22Rv1 (cell line): ENCODE results near the gene SCFD2.

Source experiments
- CTCF ChIP-seq: fragments of 450-650 bp; IDR thresholded peaks from 2 replicates; pipeline ENCODE4 v1.5.1; 2017; ENCODE audit warnings: mild to moderate bottlenecking
- ZFX ChIP-seq: fragments of 450-650 bp; IDR thresholded peaks from 2 replicates; pipeline ENCODE4 v1.6.1; 2017; ENCODE audit warnings: antibody characterized with exemption, borderline replicate concordance

GRCh38 chr4:53011259-53011905, 354.5 kb downstream of the SCFD2 start:
- TF ChIP-seq CTCF (no peak), ZFX (no peak)
